DMS 273 (cell line): ENCODE measurements around the gene C5orf15.

ENCODE experiments used
- DNase-seq: peaks from one replicate; lab custom pipeline; 2025; ENCODE audit not compliant: unreplicated experiment; lab: John Stamatoyannopoulos, UW

C5orf15 gene

GRCh38 chr5:133925866-133926488 is 42.4 kb downstream of the C5orf15 start:
- no peak for DNase-seq

- DNase-seq = no peak
Measured at GRCh38 chr5:133925269-133925668, 43.2 kb downstream of the C5orf15 start.

GRCh38 chr5:133924221-133924920 is 44.1 kb downstream of the C5orf15 start:
- DNase-seq = peak; percentile 89

- DNase-seq = peak; percentile 69
Measured at GRCh38 chr5:133921979-133922378, 46.4 kb downstream of the C5orf15 start.

GRCh38 chr5:133921069-133921468 is 47.4 kb downstream of the C5orf15 start:
- no peak for DNase-seq

GRCh38 chr5:133919148-133920136 is 49.0 kb downstream of the C5orf15 start:
- no peak for DNase-seq

GRCh38 chr5:133918731-133919130 is 49.7 kb downstream of the C5orf15 start:
- DNase-seq = no peak

GRCh38 chr5:133918316-133918715 is 50.1 kb downstream of the C5orf15 start:
- DNase-seq = no peak

- no peak for DNase-seq
Measured at GRCh38 chr5:133917785-133918184, 50.6 kb downstream of the C5orf15 start.

GRCh38 chr5:133916914-133917313 is 51.5 kb downstream of the C5orf15 start:
- DNase-seq = no peak

GRCh38 chr5:133916479-133916878 is 51.9 kb downstream of the C5orf15 start:
- no peak for DNase-seq

GRCh38 chr5:133914434-133914833 is 54.0 kb downstream of the C5orf15 start:
- no peak for DNase-seq

GRCh38 chr5:133913413-133914155 is 54.8 kb downstream of the C5orf15 start:
- no peak for DNase-seq

- no peak for DNase-seq
Measured at GRCh38 chr5:133912951-133913350, 55.5 kb downstream of the C5orf15 start.

GRCh38 chr5:133910571-133910970 is 57.9 kb downstream of the C5orf15 start:
- DNase-seq = no peak

- no peak for DNase-seq
Measured at GRCh38 chr5:133909603-133910002, 58.8 kb downstream of the C5orf15 start.

- DNase-seq = peak; percentile 98
Measured at GRCh38 chr5:133907075-133907474, 61.4 kb downstream of the C5orf15 start.

GRCh38 chr5:133906303-133906702 is 62.1 kb downstream of the C5orf15 start:
- DNase-seq = no peak
